ENCODE measurements around the gene INSIG2.

The INSIG2 gene

DNA sequence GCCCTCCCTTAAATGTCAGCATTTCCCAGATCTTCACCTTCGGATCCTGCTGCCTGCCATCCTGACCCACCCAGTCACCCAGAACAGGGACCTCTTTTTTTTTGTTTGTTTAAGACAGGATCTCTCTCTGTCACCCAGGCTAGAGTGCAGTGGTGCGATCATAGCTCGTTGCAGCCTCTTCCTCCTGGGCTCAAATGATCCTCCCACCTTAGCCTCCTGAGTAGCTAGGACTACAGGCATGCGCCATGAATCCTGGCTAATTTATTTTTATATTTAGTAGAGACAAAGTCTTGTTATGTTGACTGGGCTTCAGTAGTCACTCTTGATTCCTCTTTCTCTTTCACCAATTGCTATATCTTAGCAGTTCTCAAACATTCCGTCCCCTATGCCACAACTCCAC is 39.0 kb downstream of the INSIG2 start:
- DNase-seq = no peak

DNA sequence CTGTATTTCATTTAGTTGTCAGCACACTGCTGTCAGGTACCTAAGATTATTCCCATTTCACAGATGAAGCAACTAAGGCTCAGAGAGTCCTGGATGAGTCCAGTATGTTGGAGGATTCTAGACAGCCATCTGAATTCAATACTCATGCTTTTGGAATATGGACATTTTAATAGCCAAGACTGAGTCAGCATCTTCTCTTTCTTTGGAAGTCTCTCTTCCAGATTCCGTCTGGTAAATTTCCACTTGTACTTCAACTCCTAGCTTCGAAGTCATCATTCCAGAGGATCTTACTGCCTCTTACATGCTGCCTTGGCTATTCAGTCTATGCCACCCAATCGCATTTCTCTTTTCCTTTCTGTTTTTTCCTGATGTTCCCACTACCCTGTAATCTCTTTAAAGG is 40.6 kb downstream of the INSIG2 start:
- no peak for DNase-seq

DNA sequence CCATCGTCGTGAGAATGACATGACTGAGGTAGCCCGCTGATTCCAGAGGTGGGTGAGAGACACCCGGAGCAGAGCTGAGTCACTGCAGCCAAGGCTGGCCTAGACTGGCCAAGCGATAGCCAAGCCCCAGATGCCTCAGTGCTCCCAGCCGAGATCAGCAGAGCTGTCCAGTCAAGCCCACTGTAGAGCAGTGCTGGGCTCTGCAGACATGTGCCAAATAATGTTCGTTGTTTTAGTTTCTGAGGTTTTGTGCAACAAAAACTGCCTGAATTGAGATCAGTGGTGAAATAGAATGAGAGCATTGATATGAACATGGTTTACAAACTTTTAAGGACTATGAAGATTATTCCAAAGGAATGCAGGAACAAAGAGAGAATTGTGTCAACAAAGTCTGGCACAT is 42.1 kb downstream of the INSIG2 start:
- DNase-seq = no peak

DNA sequence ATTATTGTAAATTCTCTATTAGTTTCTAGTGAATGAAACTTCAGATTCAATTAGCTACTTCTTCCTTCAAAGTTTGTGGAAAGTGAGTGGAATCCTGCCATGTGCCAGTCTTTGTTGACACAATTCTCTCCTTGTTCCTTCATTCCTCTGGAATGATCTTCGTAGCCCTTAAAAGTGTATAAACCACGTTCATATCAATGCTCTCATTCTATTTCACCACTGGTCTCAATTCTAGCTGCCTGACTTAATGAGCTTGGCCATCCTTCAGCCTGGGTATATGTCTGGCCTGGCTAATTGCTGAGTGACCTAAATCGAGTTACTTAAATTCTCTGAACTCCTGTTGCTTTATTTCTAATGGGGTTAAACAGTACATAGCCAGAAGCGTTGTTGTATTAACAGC is 43.5 kb downstream of the INSIG2 start:
- no peak for DNase-seq

DNA sequence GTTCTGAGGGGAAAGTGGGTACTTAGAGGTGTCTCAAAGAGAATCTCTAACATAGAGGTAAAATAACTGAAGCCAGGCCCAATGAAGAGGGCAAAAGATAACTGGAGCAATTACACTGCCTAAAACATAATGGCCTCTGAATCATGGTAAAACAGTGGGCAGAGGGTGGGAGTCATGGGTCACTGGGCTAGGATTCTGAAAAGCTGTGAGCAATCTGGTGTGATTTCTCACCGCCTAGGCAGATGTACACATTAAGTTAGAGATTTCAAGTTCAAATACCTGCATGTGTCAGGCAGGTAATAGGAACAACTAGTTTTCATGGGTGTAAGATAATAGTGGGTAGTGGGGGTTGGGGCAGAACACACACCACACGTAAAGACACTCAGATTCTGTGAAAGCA is 45.6 kb downstream of the INSIG2 start:
- no peak for DNase-seq

DNA sequence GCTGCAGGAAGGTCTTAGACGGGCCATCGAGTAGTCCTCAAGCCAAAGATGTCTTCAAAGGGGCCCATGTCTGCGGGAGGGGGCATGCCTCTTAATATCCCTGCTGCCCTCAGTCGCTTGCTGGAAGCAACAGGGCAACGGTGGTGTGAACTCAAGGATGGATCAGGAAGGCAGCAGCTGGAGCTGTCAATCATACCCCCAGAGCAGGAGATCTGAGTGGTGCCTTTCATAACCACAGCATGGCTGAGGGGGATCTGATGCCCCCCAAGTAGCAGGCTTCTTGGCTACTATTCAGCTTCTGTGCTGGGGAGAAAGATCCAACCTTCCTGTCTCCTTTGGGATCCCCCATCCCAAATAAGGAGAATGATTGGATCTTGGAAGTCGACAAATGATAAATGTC is 46.4 kb downstream of the INSIG2 start:
- no peak for DNase-seq

DNA sequence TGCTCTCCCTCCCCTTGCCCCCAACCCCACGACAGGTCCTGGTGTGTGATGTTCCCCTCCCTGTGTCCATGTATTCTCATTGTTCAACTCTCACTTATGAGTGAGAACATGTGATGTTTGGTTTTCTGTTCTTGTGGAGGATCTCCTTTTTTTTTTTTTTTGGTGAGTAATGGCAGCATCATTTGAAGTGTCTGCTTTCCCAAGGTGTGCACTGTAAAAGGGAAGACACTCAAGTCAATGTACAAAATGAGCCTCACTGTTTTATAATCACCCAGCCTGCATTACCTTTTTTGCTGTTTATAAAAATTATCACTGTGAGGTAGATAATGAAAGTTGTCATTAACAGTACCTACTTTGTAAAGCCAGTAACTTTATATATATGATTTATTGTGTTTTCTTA is 56.9 kb downstream of the INSIG2 start:
- no peak for DNase-seq

DNA sequence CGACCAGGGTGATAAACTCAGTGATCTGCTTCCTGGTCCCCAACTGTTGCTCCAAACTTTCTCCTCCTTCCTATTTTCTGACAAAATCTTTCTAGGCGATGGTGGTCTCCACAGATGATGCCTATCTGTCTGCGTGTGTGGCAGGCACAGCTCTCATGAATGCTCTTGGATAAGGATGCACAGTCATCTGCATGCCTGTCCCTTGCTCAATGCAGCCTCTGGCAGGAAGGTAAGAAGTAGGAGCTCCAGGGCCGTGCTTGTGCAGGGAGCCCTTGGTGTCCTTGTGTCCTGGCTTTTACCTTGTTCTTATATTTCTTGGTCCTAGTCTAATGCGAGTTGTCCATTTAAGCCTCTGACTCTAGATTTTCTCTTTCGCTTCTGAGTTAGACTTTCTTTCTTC is 57.5 kb downstream of the INSIG2 start:
- no peak for DNase-seq

DNA sequence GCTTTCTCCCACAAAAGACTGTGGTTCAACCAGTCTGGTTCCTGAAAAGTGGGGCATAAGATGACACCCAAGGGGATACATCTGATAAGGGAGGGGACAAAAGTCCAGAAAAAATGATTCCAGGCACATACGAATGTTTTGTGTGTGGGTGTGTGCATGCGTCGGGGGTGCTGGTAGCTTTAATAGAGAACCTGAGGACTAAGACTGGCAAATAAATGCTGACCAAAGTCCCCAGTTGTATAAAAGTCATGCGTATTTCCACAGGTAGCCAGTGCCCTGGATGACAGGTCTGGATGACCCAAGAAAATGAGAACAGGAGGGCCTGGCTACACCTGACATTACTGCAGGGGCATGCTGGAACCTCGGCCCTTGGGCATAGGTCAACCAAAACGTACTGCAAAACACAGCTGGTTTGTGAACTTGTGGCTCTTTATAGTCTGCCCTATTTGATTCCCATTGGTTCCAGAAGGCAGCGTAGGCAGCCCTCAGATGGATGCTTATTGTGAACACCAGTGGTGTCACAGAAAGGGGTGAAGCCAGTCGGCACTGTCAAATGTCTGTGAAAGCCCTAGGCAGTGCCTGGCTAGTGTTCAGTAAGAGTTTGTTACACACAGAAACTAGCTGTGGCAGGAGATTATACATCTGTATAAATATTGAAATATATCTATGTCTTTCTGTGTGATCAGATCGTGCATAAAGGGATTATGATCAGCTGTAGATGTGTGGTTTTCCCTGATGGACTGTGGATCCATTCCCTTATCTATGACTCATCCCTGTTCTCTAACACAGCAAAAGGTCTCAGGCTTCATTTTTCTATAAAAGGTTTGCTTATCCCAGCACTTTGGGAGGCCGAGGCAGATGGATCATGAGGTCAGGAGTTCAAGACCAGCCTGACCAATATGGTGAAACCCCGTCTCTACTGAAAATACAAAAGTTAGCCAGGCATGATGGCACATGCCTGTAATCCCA is 58.3 kb downstream of the INSIG2 start:
- no peak for DNase-seq

DNA sequence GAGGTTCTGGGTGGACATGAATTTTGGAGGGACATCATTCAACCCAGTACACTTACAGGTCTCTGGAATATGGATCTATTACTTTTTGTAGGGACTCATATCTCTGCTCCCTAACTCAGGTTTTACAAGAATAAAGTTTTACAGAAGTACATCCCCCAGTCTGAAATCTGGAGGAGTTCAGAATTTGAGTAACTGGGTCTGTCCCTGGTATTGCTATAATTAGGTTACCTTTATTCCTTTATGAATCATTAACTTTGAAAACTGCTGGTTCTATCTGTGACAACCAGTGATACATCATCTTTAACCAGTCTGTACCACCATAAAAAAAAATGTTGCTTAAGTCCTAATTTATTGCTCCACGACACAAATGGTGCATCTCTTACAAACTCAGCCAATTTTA is 59.9 kb downstream of the INSIG2 start:
- DNase-seq = no peak

DNA sequence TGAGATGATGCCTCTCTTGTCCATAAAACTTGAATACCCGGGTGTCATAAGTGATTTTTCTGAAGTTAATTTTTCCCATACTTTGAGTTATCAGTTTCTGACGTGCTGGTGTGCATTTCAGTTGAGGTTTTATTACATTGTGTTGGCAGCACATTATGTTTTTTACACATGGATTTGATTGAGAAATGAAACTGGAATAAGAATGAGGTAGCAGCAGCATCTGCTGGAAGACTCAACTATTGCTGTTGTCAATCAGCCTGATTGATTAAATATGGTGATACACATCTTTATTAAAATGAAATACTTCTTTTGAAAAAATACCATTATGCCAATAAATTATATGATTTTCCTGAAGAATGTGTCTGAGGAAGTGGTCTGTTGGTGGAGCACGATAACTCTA is 60.5 kb downstream of the INSIG2 start:
- no peak for DNase-seq

DNA sequence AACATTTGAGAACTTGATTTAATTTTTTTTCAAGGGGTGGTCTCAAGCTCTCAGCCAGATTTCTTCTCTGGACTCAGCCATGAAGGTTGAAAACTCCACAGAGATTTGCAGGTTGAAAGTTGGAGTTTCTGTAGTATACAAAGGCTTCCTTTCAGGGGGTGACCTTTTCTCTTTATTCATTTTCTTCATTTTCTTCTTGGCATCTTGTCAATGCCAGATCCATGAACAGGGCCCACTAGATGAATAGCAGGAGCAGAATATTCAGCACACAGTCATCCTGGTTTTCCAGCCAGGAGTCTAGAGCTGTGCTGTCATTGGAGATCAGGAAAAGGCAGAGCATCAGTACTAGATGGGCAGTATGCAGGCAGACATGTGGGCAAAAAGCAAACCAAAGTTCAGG is 62.0 kb downstream of the INSIG2 start:
- no peak for DNase-seq

DNA sequence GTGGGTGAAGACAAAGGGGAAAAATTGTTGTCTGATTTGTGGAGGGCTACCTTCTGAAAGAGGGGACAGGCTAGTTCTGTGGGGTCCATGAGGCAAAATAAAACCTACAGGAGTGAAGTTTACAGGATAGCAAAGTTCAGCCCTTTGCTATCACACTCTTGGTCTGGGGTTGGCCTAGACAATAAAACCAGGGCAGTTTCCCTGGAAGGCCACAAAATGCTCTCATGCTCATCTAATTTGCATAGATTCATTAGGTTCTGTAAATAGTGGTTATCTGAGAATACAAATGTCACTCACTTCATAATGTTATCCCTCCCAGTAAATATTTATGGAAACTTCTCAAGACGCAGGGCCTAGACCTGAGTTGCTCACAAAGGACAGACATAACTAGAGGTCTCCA is 63.6 kb downstream of the INSIG2 start:
- no peak for DNase-seq

DNA sequence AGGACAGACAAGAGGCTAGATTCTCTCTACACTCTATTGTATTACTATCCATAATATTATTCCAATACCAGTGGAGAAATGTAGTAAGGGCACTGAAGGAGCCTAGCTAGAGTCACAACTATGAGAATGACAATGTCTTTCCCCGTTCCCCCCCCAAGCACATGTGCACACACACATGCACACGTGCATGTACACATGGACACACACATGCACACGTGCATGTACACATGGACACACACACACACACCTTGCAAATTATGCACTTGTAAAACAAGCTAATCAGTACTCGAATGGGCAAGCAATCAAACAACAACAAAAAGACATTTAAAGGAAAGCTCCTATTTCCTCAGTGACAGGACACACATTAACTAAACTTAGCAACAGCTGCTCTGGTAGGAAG is 65.2 kb downstream of the INSIG2 start:
- no peak for DNase-seq

DNA sequence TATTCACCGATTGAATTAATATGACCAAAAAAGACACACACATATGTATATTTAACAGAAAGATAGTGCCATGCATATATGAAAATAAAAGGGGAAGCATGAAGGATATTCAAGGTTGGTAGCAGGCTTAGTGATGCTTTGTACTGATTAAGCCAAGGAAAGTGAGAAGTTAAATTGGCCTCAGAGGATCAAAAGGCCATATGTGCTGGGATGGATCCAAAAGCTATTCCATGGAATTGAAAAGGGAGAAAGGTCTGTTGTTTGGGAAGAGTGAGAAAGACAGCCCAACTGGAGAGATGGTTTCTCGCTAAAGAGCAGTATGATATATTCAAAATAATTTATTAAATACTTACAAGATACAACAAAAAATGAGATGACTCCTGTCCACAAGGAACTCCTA is 65.9 kb downstream of the INSIG2 start:
- DNase-seq = no peak
